ENCODE data around the gene CFAP53.

CFAP53 gene

DNA sequence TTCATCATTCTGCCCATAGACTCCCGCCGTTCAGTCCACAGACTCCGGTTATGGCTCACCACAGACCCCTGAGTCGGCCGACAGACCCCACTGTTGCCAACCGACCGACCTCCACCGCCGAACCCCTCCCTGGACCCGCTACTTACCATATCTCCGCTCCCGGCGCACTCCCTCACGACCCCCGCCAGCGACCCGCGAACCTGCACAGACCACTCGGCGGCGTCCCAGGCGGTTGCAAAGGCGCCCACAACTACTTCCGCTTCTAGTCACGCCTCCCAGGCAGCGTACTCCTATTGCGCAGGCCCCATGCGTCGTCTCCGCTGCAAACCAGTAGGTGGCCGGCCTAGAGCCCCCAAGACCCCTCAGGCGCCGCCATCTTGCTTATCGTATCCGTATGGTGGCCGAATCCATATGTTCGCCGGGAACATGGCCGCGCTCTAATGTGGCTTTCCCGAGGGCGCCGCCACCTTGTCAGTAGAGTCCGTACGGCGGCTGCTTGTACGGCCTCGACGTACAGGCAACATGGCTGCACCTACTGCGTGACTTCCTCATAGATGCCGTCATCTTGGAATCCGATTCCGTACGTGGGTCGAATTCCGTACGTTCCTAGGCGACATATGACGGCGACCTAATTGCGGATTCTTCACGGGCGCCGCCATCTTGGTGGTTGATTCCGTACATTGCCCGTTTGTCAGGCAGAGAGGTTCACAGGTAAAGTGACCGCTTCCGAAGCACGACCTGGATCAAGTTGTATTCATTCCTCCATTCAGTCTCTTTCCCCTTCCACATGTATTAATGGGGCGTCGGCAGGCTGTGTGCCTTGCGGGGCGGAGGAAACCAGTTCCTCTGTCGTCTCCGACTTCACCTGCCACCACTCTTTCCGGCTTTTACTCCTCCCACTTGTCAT, 21.4 kb upstream of the CFAP53 start, which contains the start of gene CXXC1:
Gene CXXC1, minus strand, starts transcription at position 252 of the 907 bp plus-strand sequence. Its CDS starts 103 bp downstream, at position 149.
- peak; percentile 92 to 98 for DNase-seq (ENCODE audit: low read depth in 2 of 2, low spot score in 1 of 2)

DNA sequence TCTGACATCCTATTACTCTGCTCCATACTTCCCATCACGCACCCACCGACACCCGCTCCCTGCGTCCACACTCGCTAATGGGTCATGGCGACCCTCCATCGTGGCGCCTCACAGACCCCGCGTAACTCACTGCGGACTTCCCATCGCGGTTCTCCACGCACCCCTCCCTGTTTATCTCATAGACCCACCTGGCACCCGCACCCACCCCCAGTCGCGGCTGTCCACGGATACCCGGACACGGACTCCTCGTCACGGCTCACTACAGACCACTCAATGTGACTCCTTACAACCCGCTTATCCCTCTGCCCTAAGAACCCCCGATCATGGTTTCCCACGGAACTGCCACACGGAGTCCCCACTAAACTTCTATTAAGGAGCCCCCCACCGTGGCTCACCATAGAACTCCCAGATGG, 20.7 kb upstream of the CFAP53 start:
- no peak for DNase-seq (ENCODE audit: low read depth in 2 of 2, low spot score in 1 of 2)

DNA sequence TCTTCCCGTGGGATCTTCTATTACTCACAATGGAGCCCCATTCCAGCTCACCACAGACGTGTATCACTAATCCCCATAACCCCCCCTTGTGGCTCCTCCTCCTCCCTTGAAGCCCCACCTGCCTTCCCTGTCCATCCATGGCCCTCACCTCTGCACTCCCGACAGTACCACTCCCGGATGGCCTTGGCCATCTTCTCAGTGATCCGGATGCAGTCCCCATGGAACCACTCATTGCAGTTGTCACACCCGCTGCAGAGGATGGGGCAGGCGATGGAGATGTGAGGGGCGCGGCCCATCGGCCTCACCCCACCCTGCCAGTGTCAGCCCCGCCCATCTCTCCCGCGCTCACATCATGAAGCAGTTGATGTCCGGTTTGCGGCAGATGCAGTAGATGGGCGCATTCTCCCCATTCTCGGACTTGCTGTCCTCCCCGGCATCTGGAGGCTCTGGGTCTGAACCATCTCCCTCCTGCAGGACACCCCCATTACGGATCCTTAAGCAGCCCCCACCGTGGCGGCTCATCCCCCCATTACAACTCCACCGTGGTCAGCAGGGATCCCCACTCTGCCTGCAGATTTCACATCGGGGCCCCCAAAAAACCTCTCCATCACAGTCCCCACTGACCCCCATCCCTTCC, 20.2 kb upstream of the CFAP53 start:
- DNase-seq (ENCODE audit: low read depth in 2 of 2, low spot score in 1 of 2), result no peak

DNA sequence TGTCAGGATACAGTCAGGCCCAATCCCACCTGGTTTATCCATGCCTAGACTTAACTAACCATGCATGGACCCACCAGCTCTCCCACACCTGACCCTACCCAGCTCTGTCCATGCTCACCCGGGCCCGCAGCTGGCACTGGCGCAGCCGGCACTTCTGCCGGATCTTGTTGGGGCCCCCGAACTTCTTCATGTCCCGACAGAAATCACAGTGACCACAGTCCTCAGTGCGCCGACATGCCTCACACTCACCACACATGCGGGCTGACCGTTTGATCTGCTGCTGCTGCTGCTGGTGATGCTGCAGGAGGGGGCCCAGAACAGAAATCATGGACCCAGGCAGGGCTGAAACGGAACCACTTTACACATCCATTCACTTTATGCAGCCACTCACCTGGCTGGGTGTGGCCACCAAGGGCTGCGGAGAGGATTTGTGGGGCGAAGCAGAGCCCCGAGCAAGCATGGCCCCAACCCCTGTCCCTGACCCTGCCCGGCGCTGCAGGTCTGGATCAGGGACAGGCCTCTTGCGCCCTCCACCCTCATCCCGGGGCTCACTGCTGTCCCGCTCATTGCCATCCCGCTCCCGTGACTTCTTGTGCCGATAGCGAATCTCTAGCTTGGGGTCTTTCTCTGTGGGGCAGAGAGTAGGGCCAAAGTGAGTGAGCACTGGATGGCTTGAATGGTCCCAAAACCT, 19.5 kb upstream of the CFAP53 start:
- no peak for DNase-seq (ENCODE audit: low read depth in 2 of 2, low spot score in 1 of 2)

DNA sequence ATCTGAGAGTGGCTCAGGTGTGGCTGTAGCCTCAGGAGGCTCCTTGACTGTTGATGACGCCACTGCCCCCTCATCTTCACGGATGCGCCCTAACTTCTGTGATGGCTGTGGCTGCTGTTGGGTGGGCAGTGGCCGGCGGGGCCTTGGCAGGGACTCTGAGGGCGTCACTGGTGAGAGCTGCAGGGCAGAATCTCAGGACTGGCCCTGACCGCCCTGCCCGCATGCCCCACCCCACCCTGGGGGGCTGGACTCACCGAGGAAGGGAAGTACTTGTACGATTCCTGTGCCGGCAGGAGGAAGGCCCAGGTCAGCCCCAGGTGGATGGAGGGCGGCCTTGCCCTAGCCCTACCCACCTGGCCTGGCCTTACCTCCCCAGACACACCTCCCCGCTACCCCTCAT, 18.8 kb upstream of the CFAP53 start:
- DNase-seq (ENCODE audit: low read depth in 2 of 2, low spot score in 1 of 2), result no peak

DNA sequence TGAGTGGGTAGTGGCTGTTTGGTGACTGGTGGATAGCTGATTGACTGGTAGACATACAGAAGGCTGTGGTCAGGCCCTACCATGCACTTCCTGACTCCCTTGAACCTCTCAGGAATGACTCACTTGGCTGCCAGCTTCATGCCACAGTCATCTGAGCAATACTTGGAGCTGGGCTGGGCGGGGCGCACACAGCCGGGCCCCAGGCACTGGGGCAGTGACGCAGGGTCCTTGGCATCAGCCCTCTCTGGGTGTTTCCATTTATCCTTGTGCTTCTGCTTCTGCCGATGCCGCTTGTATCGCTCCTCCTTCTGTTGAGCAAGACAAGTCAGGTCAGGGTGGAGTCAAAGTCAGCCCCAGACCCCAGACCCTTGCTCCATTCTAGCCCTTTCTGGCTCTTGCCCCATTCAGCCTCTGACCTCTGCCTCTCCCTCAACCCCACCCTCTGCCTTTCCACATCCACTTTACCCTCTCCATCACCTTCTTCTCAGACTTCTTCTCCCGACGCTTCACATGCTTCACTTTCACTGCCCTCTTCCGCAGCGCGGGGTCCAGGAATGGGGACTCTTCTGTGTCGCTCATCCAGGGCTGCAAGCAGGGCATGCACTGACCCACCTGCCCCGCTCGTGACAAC, 18.1 kb upstream of the CFAP53 start:
- no peak for DNase-seq (ENCODE audit: low read depth in 2 of 2, low spot score in 1 of 2)

DNA sequence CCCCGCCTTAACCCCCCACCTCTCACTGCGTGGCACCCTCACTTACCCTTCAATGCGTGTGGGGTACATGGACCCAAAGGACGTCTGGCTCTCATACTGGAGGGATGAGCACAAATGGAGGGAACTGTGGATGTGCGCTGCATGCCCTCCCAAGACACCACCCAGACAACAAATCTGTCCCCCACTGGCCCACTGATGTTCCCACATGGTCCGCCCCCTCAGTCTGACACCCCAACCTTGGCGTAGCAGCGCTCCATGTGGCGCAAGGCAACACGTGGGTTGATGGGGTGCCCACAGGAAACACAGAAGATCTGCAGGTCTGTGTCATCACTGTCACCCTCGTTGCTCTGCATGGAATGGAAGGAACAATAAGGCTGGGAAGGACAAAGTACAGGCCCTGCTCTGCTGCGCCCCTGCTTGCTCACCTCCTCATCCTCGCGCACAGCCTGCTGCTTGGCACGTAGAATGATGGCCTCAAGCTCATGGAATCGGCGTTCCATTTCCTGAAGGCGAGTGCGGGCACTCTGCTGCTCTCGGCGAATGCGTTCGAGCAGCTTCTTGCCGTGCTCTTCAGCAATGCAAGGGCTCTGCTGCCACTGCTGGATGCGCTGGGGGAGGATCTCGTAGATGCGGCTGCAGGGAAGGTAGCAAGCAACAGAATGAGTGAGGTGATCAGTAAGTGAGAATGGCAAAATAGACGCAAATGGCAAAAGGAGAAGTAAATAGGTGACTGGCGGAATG, 17.3 kb upstream of the CFAP53 start:
- DNase-seq (ENCODE audit: low read depth in 2 of 2, low spot score in 1 of 2), result no peak

DNA sequence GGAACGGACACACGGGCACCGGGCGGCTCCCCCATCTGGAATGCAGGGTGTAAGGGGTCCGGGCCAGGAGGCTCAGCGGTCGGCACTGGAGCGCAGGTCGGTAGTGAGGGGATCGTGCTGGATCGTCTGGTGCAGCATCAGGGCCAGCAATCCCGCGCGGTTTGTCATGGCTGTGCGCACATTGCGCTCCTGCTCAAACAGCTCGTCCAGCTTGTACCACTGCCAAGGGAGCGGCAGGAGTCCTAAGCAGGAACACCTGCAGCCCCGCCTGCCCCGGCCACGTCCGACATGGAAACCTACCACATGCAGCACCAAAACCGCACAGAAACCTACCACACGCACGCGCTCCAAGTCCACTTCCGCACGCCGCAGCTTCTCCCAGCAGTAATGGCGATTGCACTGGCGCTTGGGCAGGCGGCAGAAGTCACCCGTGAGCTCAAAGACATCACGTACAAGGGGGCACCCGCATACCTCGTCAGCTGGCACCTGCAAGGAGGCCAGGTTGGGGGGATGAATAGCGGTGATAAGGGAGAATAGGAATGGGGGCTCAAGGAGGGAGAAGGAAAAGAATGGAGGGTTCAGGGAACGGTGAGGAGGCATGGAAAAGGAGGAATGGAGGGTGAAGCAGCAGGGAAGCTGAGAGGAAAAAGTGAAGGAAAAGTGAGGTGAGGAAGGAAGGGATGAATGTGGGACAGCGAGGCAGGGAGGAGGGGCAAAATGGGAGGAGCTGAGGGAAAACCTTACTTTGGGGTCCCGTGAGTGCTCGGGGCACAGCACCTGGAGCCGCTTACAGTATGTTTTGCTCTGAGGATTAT, 16.4 kb upstream of the CFAP53 start:
- no peak for DNase-seq (ENCODE audit: low read depth in 2 of 2, low spot score in 1 of 2)

DNA sequence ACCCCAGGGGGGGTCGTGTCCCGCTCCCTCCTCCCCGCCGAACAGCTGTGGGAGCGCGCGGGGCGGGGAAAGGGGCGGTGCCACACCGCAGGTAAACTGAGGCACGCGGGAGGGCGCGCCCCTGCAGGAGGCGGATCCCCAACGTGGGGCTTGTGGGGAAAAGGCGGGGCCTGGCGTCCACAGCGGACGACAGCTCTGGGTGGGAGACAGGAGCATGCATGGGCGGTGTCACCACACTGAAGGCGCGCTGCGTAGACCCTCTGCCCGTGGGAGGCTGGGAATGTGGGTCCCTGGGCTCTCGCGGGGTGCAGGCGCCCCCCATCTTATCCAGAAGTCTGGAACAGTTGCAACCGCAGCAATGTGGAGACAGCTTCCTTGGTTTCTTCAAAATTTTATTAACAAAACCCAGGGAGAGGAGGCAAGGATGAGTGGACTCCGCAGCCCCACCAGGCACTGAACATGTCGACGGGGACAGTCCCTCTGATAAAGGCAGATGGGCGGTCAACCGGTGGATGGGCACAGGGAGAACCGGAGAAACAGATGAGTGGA, 15.8 kb upstream of the CFAP53 start:
- DNase-seq (ENCODE audit: low read depth in 2 of 2, low spot score in 1 of 2), result no peak

DNA sequence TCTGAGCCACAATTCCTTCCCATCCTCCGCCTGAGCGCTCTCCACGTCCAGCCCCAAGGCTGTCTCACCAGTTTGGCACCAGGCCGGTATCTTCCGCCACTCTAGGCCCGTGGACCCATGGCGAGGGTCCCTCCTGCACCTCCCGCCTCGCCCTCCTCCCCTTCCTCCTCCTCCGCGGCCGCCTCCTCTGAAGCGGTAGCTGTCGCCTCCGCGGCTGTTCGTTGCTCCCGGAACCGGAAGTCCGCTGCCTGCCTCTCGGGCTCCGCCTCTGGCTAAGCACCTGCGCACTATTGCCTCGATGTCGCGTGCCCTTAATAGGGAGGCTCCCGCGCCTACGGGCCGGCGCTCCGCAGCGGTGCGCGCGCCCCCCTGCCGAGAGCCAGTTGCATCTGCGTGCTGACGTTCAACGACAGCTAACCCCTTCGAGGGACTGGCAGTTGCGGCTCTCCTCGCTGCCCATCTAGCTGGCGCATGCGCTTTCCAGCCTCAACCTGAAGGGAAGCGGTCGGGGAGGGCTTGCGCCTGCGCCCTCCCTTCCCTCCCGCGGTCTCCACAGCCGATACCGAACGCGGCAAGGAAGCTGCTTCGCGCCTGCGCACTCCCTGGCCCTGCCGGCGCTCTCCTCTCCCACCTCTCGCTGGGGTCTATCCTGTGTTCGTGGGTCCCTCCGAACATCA, 15.1 kb upstream of the CFAP53 start, which contains the start of gene MBD1:
Gene MBD1, minus strand, starts transcription at position 229 of the 677 bp plus-strand sequence. CDS start 1,531 bp downstream, outside the sequence.
- DNase-seq (ENCODE audit: low read depth in 2 of 2, low spot score in 1 of 2), result peak; percentile 91 to 94

DNA sequence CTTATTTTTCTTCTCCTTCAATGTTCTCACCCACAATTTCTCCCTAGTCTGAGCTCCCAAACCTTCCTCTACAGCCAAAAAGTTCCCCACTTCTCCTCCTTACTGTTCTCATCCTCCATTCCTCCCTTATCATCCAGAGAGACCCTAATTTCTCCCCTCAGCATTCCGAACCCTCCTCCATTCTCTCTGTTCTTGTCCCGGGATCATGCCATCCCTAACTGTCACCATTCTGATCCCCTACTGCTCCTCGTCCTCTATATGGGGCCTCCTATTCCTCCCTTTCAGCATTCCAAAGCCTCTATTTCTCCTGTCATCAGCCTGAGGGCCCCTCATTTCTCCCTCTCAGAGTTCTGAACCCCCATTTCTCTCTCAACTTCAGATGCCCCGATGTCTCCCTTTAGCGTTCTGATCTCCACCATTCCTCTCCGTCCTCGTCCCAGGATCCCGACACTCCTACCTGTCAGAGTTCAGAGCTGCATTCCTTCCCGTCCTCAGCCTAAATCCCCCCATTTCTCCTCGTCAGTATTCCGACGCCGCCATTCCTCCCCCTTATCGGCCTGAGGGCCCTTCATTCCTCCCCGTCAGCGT, 14.5 kb upstream of the CFAP53 start:
- DNase-seq (ENCODE audit: low read depth in 2 of 2, low spot score in 1 of 2), result no peak

DNA sequence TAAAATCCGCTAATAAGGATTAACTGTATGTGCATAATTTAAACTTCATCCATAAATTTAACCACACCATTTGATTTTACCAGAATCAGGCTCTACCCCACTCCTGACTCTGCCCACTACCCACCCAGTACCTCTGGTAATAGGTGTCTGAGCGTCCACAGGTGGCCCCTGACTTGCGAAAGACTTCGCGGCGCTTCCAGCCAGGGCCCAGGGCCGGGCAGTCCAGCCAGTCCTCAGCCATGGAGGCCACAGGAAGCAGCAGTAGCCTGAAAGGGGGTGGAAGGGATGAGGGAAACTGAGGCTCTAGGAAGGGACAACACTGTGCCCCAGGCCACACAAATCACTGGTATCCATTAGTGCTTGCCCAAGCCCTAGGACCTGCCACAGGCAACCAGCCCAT, 13.5 kb upstream of the CFAP53 start:
- DNase-seq (ENCODE audit: low read depth in 2 of 2, low spot score in 1 of 2), result no peak

DNA sequence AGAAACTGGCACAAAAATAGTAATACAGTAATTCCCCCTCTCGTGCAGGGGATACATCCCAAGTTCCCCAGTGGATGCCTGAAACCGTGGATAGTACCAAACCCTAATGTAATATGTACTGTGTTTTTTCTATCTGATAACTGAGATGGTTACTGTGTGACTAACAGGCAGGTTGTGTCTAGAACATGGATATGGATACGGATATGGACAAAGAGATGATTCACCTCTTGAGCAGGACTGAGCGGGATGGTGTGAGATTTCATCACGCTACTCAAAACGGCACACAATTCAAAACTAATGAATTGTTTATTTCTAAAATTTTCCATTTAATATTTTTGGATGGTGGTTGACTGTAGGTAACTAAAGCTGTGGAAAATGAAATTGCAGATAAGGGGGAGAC, 11.6 kb upstream of the CFAP53 start:
- DNase-seq (ENCODE audit: low read depth in 2 of 2, low spot score in 1 of 2), result no peak

DNA sequence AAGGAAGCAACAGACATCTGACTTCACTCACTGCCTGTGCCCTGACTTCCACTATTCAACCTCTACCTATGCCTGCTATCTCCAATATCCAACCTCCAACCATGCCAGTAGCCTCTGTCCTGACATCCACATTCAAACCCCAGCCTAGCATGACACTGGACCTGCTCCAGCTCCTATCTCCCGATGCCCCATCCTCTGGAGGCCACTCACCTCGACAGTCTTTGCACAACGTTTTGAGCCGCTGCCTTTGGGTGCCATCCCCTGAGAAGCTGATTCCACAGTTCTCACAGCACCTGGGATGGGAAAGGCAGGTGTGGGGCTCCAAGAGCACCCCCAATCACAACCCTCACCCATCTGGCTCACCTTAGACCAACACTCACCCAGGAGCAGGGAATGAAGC, 10.2 kb upstream of the CFAP53 start:
- DNase-seq (ENCODE audit: low read depth in 2 of 2, low spot score in 1 of 2), result no peak

DNA sequence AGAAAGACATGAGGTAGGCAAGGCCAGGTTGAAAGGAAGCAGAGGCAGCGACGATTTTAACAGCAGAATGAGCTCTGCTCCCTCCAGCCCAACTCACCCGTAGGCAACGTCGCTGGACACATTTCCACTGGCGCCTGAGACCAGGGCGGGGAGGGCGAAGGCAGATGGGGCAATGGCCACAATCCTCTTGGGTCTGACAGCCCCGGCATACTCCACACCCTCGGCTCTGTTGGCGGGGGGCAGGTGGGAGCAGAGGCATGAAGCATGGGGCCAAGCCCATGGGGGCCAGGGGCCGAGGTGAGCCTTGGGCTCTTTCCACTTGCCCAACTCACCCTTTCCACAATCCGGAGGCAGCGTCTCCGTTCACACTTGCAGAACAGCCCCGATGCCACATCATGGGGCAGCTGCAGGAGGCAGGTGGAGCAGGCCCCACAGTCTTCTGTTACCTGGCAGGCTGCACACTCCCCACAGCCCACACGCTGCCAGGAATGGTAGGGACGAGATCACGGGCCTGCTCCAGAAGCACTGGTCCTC, 9.3 kb upstream of the CFAP53 start:
- no peak for DNase-seq (ENCODE audit: low read depth in 2 of 2, low spot score in 1 of 2)

DNA sequence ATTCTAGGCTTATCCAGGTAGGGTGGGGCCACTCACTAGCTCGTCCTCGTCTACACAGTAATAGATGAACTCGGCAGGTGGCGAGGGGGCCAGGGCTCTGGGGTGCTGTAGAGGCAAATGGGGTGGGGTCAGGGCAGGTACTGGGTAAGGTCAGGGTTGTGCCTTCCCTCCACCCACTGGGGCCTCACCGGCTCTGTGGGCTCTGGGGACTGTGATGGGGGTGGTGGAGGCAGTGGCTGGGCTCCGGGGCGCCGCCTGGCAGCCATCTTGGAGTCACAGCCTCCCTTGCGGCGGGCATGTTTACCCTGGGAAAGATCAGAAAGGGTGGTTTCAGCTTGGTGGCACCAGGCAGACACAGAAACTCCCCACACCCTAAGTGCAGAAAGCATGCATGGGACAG, 8.6 kb upstream of the CFAP53 start:
- DNase-seq (ENCODE audit: low read depth in 2 of 2, low spot score in 1 of 2), result no peak

DNA sequence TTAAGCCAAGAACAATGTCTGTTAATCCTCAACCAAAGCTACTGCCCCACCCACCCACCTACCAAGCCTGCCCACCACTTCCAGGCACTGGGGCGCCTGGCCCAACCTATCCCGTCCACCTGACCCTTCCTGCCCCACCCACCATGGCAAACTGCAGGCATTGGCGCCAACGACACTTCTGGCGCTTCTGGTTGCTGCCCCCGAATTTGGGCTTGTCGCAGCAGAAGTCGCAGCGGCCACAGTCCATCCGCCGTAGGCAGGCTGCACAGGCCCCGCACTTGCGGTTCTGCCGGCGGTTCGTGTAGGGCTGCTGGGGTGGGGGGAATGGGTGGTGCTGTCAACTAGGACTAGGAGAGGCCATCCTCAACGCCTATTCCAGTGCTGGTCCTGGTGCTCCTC, 7.7 kb upstream of the CFAP53 start:
- no peak for DNase-seq (ENCODE audit: low read depth in 2 of 2, low spot score in 1 of 2)
